Uterus (tissue), 4 donors: ENCODE data around the gene DDIT3. TPM values are rescaled to one million over a fixed set of nuclear protein-coding genes. Genes with fewer than 3 reads are reported as not detected.

Source experiments
- DNase-seq, 2 donors: peaks; one replicate each; pipeline ENCODE4 v3.0.0-alpha.2; 2019 to 2020
- H3K27ac ChIP-seq, 2 donors: fragments of 200-600 bp; sonication (generic); 1 replicate in 1 of 2; 2 replicates in 1 of 2; pipeline ENCODE4 v1.5.1; 2016 to 2018
- H3K27me3 ChIP-seq, 2 donors: fragments of 200-600 bp; sonication (generic); one replicate each; pipeline ENCODE4 v1.5.1; 2018 to 2019; ENCODE audit warnings: control low read depth in 1 of 2
- H3K36me3 ChIP-seq, 2 donors: fragments of 200-600 bp; sonication (generic); one replicate each; pipeline ENCODE4 v1.5.1; 2019; ENCODE audit warnings: control low read depth in 1 of 2
- H3K4me1 ChIP-seq, 2 donors: fragments of 200-600 bp; sonication (generic); one replicate each; pipeline ENCODE4 v1.5.1; 2018 to 2019; ENCODE audit warnings: control low read depth in 1 of 2
- H3K4me3 ChIP-seq, 2 donors: fragments of 200-600 bp; sonication (generic); 1 replicate in 1 of 2; 2 replicates in 1 of 2; pipeline ENCODE4 v1.5.1; 2018 to 2019; ENCODE audit warnings: mild to moderate bottlenecking in 1 of 2
- H3K9me3 ChIP-seq, 2 donors: fragments of 200-600 bp; sonication (generic); one replicate each; pipeline ENCODE4 v1.5.1; 2019; ENCODE audit warnings: control low read depth in 1 of 2
- POLR2A ChIP-seq, 2 donors: fragments of 450-650 bp; IDR thresholded peaks; one replicate each; pipeline ENCODE4 v1.6.1; 2016; ENCODE audit warnings: antibody characterized with exemption in 2 of 2, mild to moderate bottlenecking in 1 of 2, moderate library complexity in 1 of 2
- intact Hi-C: fragments of 100-400 bp; cut with DNase I; formaldehyde crosslinking; loops from one replicate; pipeline ENCODE4 v1.15.1; 2023; ENCODE audit warnings: low total_unique reads
- total RNA-seq, 4 donors: library from RNA; depleted of rRNA in 3 of 4; stranded (reverse); fragments of >200 nt in 3 of 4; gene quantifications; one replicate each; pipeline versions ENCODE4 v1.1.0 to v1.2.4, GENCODE V29; 2014 to 2023
- TF ChIP-seq, protein P1 (sequence below), 4 experiments: fragments of 200-600 bp in 2 of 4; fragments of 450-650 bp in 2 of 4; sonication (generic) in 2 of 4; IDR thresholded peaks; one replicate each; pipeline ENCODE4 v1.5.1; 2016 to 2019; ENCODE audit warnings: antibody characterized with exemption in 4 of 4, mild to moderate bottlenecking in 2 of 4, moderate library complexity in 1 of 4
- donor health status: DM: yes; HTN: yes; CAD: no.

The DDIT3 gene
- total RNA-seq, 4 donors from 2014 or later, result 2.3 to 28.2 (median 9.8) TPM

DNA sequence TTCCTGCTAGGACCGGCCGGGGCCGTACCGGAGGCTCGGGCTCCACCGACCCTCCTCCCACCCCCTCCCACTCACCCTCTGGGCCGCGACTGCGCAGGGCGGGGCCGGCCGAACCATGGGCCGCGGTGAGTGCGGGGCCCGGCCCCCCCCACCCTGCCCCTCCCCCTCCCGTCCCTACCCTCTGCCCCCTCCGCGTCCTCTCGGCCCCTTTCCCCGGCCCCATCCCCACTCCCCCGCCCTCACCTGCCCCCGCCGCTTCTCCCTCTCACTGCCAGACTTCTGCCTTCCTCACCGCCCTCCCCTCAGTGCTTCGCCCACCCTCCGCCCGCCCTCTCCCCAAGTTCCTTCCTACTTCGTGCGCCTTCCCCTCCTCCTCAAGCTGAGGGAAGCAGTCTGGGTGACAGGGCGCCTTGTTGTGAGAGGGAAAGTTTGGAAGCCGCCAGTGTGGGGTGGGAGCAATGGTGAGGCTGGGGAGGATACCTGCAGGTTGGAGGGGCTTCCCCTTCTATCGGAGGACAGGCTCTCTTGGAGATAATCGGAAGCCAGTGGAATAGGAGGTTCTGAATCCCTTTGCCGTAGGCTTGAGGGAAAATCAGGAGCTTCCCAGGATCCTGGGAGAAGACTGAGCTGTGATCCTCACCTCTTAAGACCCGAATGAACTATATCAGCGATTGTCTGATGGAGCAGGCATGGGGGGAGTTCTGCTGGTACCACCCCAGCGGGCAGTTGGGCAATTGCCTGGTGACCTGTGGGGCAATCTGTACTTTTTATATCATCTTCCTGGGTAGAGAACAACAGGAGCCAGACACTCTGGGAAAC, 2.8 kb upstream of the DDIT3 start:
- TF ChIP-seq POLR2A (IDR thresholded peaks at IDR 0.05), result no peak
- TF ChIP-seq, protein P1, sequence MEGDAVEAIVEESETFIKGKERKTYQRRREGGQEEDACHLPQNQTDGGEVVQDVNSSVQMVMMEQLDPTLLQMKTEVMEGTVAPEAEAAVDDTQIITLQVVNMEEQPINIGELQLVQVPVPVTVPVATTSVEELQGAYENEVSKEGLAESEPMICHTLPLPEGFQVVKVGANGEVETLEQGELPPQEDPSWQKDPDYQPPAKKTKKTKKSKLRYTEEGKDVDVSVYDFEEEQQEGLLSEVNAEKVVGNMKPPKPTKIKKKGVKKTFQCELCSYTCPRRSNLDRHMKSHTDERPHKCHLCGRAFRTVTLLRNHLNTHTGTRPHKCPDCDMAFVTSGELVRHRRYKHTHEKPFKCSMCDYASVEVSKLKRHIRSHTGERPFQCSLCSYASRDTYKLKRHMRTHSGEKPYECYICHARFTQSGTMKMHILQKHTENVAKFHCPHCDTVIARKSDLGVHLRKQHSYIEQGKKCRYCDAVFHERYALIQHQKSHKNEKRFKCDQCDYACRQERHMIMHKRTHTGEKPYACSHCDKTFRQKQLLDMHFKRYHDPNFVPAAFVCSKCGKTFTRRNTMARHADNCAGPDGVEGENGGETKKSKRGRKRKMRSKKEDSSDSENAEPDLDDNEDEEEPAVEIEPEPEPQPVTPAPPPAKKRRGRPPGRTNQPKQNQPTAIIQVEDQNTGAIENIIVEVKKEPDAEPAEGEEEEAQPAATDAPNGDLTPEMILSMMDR (IDR thresholded peaks at IDR 0.05), result no peak
- H3K4me1 ChIP-seq, result peaks cover 12 to 21% of the 10 kb centered on the region in 2 donors
- DNase-seq, result peak; percentile 66 to 69
- H3K9me3 ChIP-seq, result no peaks in the 10 kb centered on the region
- no peaks in the 10 kb centered on the region for H3K36me3 ChIP-seq
- H3K4me3 ChIP-seq, result peak overlapping the region; percentile 80 to 88
- intact Hi-C loops, result no loop called here
- no peaks in the 10 kb centered on the region for H3K27me3 ChIP-seq
- peak overlapping the region; percentile 97 to 99 for H3K27ac ChIP-seq

DNA sequence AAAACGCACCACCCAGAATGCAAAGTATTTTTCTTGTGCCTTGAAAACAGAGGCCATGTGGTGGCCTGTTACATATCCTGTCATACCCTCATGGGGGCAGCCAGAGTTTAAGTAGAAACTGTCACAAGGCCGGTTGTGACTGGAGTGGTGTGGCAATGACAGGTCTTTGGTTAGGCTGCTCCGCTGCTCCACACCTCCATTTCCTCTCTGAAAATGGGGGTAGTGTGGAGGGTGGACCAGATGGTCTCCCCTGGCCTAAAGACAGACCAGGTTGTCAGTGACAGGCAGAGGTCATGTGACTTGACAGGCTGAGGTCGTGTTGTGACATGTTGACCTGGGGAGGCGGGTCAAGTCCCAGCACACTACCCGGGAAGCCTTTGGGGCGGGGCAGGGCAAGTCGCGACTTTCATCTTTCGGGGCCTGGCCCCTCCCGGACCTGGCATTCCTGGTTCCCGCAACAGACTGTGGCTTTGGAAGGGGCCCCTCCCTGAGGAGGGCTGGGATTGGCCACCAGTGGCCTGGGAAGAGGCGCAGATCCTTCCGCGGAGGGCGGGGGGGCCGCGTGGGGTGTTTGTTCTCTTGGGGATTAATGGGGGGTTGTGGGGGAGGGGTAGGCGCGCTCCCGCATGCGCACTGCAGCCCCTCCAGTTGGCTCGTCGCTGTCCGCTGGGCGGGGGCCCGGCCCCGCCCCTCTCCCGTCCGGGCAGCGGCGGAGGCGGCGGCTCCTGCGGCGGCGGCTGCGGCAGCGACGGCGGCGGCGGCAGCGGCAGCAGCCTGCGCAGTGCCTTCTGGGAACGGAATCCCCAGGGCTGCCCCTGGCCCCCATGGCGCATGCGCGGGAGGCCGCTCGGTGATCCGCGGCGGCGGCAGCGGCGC, 1.9 kb upstream of the DDIT3 start, which contains the start of gene MBD6:
Gene MBD6 (plus strand): TSS at position 814 of the 876 bp plus-strand sequence. CDS start 1,480 bp downstream, outside the sequence.
- Histone ChIP-seq H3K27ac (peak within 1 kb of the TSS; percentile 97 to 99), H3K9me3 (no peaks in the 10 kb centered on the region), H3K4me3 (peak within 1 kb of the TSS; percentile 80 to 88), H3K27me3 (no peaks in the 10 kb centered on the region), H3K4me1 (peaks cover 12 to 21% of the 10 kb centered on the region in 2 donors), H3K36me3 (no peaks in the 10 kb centered on the region)
- intact Hi-C loops, result no loop called here
- TF ChIP-seq POLR2A (IDR thresholded peaks at IDR 0.05), result peak; percentile 40 to 74
- TF ChIP-seq, protein P1 (IDR thresholded peaks at IDR 0.05), result peak in 1 of 4 experiments; percentile 23
- peak; percentile 96 to 97 for DNase-seq

DNA sequence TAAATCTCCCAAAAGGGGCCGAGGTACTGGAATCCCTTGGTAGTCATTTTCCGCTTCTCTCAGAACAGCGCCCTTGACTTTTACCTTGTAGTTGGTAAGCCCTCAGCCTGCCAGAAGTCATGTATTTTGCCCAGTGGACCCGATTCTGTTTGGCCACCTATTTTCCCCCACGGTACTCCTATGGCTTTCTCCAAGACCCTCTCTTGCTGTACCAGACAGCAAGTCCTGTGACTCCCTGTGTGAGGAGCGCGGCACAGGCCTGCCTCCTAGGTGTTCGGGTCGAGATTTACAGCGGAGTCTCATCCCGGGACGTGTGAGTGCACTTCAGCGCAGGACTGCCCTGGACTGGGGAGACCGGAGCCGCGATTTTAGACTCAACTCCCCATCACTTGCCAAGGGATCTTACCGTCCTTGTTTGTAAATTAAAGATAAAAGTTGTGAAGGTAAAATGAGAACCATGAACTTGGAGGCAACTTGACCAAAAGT, 1.3 kb upstream of the DDIT3 start:
- H3K9me3 ChIP-seq, result no peaks in the 10 kb centered on the region
- H3K4me1 ChIP-seq, result peaks cover 12 to 21% of the 10 kb centered on the region in 2 donors
- intact Hi-C loops, result no loop called here
- H3K27me3 ChIP-seq, result no peaks in the 10 kb centered on the region
- peak overlapping the region; percentile 97 to 99 for H3K27ac ChIP-seq
- peak; percentile 53 to 67 for DNase-seq
- TF ChIP-seq, protein P1 (IDR thresholded peaks at IDR 0.05), result no peak
- no peak for TF ChIP-seq POLR2A (IDR thresholded peaks at IDR 0.05)
- peak overlapping the region; percentile 80 to 88 for H3K4me3 ChIP-seq
- H3K36me3 ChIP-seq, result no peaks in the 10 kb centered on the region

DNA sequence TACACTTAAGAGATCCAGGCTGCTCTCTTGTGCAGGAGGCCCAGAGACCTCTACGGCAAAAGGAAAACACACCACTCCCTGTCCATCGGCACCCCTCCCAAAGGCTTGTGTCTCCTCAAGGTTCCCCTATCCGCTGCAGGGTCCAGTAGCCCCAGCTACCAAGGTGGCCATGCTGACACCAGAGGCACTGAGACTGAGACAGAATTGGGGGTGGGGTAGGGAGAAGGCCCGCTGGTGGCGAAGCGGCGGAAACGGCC, 590 bp downstream of the DDIT3 start:
- intact Hi-C loops, result no loop called here
- DNase-seq, result peak in 1 of 2 donors; percentile 52
- TF ChIP-seq POLR2A (IDR thresholded peaks at IDR 0.05), result no peak
- TF ChIP-seq, protein P1 (IDR thresholded peaks at IDR 0.05), result peak in 1 of 4 experiments; percentile 2
- no peaks in the 10 kb centered on the region for H3K9me3 ChIP-seq
- H3K36me3 ChIP-seq, result no peaks in the 10 kb centered on the region
- peak overlapping the region; percentile 65 to 94 for H3K4me3 ChIP-seq
- H3K27ac ChIP-seq, result peak overlapping the region; percentile 94 to 99
- H3K27me3 ChIP-seq, result no peaks in the 10 kb centered on the region
- H3K4me1 ChIP-seq, result peaks cover 11 to 14% of the 10 kb centered on the region in 2 donors
